Stimulated activated CD8-positive, alpha-beta memory T cell treated with anti-CD3 and anti-CD28 coated beads, Interleukin-4, amount 100 ng/mL, for 1 hour (primary cell): ENCODE measurements around the gene STK36.

ENCODE experiments used
- DNase-seq, 2 donors: peaks; one replicate each; pipeline ENCODE4 v3.0.0-alpha.2; 2020; ENCODE audit warnings: low read depth in 2 of 2, low spot score in 1 of 2

Gene STK36

GRCh38 chr2:218671654-218672566 lies at the start of gene STK36, which contains the start of gene RNF25:
Gene STK36, plus strand, starts transcription at chr2:218672086. Its CDS starts 744 bp downstream, at chr2:218672830.
Gene RNF25, minus strand, starts transcription at chr2:218672002. Its CDS starts 32 bp downstream, at chr2:218671970.
- DNase-seq = peak; percentile 47 to 71

GRCh38 chr2:218622606-218623365 lies 49.1 kb upstream of the STK36 start:
- no peak for DNase-seq

DNA sequence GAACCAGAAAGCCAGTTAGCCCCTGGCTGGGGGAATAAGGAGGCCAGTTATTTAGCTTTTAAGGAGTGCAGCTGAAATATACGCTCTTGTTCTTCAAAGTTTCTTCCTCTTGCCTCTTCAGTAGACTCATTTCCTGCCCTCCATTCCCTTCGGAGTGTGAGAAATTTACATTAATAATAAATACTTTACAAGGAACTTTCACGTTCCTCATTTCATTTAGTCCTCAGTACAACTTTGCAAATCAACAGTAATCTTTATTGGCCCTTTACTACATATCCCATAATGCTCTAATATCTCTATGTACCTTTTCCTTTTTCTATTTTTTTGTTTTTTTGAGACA lies 48.5 kb upstream of the STK36 start:
- no peak for DNase-seq

- no peak for DNase-seq
These were observed 45.5 kb upstream of the STK36 start for GRCh38 chr2:218626369-218626768.

DNA sequence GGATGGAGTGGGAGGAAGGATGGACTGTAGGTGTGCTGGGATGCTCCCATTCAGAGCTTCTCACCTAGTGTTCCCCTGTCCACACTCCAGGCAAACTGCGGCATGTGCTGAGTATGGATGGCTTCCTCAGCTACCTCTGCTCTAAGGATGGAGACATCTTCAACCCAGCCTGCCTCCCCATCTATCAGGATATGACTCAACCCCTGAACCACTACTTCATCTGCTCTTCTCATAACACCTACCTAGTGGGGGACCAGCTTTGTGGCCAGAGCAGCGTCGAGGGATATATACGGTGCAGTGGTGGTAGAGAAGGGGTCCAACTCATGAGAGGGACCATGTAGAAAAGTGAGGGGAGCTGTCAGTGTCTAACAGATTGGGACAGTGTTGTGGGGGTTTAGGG lies 43.9 kb upstream of the STK36 start:
- DNase-seq = no peak

- no peak for DNase-seq
These were observed 40.0 kb upstream of the STK36 start for GRCh38 chr2:218631837-218632236.

DNA sequence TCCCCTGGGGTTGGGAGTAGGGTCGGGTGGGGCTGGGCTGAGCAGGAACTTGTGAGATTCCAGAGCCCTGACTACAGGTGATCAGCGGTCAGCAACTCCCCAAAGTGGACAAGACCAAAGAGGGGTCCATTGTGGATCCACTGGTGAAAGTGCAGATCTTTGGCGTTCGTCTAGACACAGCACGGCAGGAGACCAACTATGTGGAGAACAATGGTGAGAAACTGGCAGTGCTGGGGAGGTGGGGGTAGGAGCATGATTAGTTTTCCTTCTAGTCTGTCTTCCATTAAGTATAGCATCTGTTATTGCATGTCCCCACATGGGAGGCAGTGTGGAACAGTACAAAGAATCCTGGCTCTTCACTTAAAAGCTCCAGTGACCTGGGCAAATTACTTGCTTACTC lies 36.2 kb upstream of the STK36 start:
- no peak for DNase-seq

- DNase-seq = no peak
These were observed 33.5 kb upstream of the STK36 start for GRCh38 chr2:218638372-218638771.

DNA sequence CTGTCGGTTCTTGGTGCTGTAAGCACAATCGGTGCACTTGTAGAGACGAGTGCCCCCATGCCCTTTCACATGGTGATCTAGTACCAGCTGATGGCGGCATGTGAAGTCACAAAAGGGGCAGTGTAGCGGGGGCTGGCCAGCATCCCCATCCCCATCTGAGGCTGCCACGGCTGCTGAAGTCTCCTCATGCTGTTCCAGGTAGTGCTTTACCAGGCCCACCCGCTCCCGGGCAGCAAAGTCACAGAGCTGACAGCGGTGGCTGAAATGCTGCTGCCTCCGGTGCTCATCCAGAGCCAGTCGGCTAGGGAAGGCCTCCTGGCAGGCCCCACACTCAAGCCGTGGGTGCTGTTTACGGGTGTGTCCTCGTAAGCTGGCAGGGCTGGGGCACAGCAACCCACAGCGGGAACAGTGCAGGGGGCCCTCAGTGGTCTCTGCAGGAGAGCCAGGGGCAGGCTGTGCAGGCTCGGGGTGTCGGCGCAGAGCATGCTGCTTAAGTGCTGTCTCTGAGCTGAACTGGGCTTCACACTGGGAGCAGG lies 29.7 kb upstream of the STK36 start:
- DNase-seq = no peak

DNA sequence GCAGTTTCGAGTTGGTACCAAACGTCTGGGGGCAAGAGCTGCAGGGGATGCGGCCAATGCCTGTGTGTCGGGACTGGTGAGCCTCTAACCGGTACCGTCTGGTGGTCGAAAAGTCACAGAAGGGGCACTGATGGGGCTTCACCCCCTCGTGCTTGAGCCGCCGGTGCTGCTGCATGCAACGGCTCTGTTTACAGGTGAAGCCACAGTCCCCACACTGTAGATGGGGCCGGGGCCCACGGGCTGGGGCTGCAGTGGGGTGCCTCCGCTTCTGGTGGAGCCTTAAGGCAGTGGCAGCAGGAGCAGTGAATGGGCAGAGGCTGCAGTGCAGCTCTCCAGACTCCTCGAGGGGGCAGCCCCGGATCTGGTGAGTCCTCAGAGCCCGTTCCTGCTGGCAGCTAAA lies 29.1 kb upstream of the STK36 start:
- DNase-seq = no peak

DNA sequence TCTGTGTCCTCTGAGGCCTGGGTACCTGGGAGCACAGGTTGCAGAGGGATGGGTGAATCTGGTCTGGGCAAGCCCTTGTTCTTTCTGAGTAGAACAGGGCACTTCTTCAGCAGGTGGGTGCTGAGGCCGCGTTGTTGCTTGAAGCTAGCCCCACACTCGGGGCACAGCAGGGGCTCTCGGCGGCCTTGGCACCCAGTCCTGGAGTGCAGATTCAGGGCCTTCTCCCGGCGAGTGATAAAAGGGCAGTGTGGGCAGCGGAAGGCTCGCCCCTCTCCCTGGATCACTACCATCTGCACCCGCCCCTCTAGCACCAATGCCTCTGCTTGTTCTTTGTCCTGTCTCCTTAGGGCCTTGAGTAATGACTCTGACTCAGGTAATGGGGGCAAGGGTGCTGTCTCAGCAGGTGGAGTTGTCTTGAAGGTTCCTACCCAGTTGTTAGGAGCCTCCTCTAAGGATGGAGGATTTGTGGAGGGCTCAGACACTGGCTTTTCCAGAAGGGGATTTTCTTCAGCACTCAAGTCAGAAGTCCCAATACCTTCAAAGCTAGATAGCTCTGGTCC lies 28.1 kb upstream of the STK36 start:
- DNase-seq = no peak

DNA sequence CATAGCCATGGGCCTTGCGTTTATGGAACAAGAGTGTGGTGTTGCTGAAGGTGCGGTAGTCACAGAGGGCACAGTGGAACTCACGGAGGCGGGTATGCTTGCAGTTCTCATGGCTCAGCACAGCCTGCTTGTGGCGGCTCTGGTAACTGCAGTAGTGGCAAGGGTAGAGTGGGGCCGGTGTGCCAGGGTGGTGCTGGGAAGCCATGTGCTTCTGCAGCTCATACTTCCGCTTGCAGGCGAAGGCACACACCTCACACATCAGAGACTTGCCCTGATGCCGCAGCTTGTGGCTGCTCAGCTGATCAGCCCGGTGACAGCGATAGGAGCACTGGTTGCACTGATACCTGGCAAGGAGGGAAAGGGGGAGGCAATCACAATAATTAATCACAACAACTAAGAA lies 27.2 kb upstream of the STK36 start:
- no peak for DNase-seq

DNA sequence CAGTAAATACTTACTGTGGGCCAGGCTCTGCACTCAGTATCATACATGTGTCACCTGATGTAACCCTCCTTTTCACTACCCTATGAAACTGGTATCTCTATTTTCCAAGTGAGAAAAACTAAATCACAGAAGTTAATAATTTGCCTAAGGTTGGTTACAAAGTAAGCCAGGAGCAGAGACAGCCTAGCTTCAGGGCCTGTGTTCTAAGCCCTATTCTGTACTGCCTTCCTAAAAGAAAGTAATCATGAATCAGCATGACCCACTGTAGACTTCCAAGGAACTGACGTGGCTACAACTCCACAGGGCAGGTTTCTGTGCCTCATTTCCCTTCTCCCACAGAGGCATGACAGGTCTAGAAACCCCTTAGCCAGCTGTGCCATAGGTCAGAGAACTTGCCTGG lies 26.8 kb upstream of the STK36 start:
- DNase-seq = no peak

DNA sequence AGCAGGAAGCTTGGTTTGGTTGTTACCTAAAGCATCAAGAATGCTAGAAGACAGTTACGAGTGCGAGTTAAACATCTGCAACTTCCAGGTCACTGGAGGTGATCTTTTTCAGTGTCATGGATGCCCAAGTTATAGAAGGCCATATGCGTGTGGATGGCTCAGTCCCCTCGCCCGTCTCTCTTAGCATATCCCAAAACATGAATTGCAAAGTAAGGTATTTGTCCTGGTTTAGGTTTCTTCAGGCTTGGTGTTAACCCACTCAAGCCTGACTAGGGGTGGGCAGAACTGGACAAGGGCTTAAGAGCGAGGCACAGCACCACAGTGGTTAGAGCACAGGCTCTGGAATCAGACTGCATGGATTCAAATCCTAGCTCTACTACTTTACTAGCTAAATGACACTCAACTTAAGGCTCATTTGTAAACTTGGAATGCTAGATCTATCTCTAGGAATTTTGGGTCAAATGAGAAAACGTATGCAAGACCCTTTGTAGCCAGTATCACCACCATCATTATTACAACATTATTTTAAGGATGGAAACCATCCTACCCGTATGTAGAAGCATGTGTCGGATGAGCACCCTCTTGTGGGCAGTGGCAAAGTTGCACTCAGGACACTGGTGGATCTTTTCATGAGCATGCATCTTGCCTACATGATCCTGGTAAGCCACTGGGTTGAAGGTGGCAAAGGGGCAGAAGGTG lies 23.6 kb upstream of the STK36 start:
- DNase-seq = peak in 1 of 2 donors; percentile 17

GRCh38 chr2:218648787-218649100 lies 23.1 kb upstream of the STK36 start:
- DNase-seq = no peak

GRCh38 chr2:218655751-218656150 lies 16.1 kb upstream of the STK36 start:
- no peak for DNase-seq

GRCh38 chr2:218658671-218659257 lies 13.1 kb upstream of the STK36 start:
- DNase-seq = peak in 1 of 2 donors; percentile 3

GRCh38 chr2:218659258-218659987 lies 12.5 kb upstream of the STK36 start, which contains the start of the genes BCS1L and ZNF142:
Gene BCS1L, plus strand, starts transcription at chr2:218659683. Its CDS starts 1,305 bp downstream, at chr2:218660988.
Gene ZNF142, minus strand, starts transcription at chr2:218659623. Its CDS starts 3,194 bp downstream, at chr2:218656429.
- peak; percentile 74 to 81 for DNase-seq

DNA sequence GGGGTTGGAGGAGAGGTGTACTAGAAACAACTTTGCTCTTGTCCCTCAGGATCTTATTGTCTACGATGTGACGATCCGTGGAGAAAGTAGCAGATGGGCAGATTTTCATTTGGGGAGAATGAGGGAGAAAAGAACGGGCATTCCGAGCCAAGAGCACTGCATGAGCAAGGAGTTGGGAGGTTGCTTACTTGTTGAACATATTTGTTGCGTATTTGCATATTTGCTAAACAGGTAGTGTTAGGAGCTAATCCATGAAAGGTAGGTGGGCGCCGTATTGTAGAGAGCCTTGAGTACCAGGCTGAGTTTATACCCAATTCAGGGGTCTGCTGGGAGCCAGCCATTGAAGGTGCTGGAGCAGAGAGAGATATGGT lies 11.9 kb upstream of the STK36 start:
- no peak for DNase-seq

- DNase-seq = no peak
These were observed 9.5 kb upstream of the STK36 start for GRCh38 chr2:218662377-218662776.
